ENCODE measurements around the gene PDC.

DNA sequence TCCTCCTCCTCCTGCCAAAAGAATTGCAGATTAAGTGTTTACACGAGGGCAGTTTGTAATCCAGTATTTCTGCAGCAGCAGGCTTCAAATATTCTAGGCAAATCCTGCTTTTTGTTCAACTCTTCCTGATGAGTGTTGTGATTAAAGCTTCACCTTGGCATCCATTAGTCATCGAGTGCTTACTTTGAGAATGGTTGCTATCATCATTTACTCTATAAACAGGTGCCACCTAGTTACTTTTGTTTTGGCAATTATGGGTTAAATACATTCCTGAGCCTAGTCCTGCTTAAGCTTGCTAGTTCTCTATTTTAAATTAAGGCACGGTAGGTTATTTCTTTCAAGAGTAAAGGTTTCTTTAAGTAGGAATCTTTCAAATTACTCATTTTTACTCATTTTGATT lies 20.3 kb downstream of the PDC start:
- TF ChIP-seq, protein P1, sequence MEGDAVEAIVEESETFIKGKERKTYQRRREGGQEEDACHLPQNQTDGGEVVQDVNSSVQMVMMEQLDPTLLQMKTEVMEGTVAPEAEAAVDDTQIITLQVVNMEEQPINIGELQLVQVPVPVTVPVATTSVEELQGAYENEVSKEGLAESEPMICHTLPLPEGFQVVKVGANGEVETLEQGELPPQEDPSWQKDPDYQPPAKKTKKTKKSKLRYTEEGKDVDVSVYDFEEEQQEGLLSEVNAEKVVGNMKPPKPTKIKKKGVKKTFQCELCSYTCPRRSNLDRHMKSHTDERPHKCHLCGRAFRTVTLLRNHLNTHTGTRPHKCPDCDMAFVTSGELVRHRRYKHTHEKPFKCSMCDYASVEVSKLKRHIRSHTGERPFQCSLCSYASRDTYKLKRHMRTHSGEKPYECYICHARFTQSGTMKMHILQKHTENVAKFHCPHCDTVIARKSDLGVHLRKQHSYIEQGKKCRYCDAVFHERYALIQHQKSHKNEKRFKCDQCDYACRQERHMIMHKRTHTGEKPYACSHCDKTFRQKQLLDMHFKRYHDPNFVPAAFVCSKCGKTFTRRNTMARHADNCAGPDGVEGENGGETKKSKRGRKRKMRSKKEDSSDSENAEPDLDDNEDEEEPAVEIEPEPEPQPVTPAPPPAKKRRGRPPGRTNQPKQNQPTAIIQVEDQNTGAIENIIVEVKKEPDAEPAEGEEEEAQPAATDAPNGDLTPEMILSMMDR (IDR thresholded peaks at IDR 0.05): no peak
- no peak for TF ChIP-seq POLR2A (IDR thresholded peaks at IDR 0.05)

All from heart left ventricle (tissue), 13 donors.